NCI-H2196 treated with DMSO at 0.1 percent for 48 hours (cell line): ENCODE data around the gene HORMAD2.

Experiments
- DNase-seq: peaks from one replicate; lab custom pipeline; 2025; ENCODE audit not compliant: unreplicated experiment; lab: John Stamatoyannopoulos, UW

The HORMAD2 gene

GRCh38 chr22:30079952-30080533, at the start of gene HORMAD2:
Gene HORMAD2 (plus strand): TSS chr22:30080464. CDS start chr22:30093953, 13,489 bp downstream.
- DNase-seq: no peak

- DNase-seq: no peak
These were observed 48.9 kb upstream of the HORMAD2 start for GRCh38 chr22:30031328-30031727.

- no peak for DNase-seq
These were observed 48.4 kb upstream of the HORMAD2 start for GRCh38 chr22:30031764-30032455.

DNA sequence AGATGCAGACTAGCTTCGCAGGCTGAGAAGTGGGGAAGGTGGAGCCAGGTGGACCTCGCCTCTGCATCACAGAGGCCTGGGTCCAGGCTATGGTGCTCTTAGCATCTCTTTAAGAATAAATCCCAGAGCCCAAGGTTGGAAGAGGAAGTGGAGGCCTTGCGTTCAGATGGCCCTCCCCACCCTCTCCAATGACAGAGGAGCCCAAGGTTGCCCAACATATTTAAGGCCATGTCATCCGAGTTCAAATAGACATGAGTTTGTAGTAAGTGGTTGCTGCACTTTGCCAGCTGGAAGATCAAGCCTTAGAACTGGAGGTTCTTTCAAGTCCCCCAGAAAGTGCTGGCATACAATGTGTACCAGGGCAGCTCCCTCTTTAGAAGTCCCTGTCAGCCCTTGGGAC, 47.1 kb upstream of the HORMAD2 start:
- DNase-seq: no peak

DNA sequence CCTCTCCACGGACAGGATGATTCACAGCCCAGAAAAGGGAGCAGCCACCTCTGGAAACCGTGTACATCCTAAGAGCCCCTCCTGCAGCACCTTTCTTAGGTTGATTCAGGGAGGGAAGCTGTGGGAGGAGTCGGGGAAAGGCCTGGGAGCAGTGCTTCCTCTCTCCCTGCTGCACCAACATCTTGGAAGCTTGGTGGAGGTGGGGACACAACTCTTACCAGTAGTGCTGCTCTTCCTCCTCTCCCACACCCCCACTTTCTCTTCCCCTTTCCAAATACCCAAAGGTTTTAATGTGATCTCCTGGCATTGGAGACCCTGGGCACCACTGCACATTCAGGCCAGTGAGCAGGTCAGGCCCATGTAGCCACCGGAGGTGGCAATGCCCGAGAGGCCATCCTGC, 46.4 kb upstream of the HORMAD2 start:
- no peak for DNase-seq

GRCh38 chr22:30036656-30037055, 43.6 kb upstream of the HORMAD2 start:
- DNase-seq: no peak

DNA sequence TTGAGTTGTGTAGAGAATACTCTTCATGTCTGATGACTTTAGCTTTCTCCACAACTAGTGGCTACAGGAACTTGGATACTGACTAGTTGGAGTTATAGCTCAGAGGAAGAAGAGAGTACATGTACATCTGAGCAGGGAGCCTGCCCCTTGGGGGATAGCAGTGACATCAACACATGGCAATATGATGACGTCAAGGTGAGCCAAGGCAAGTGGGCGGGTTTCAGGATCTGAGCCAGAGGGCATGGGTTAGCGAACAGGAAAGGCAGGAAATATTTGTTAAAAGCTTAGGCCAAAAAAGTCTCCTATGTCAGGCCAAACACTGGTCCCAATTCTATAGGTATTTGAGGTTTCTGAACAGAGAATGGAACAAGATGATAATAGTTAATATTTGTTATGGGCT, 42.0 kb upstream of the HORMAD2 start:
- DNase-seq: no peak

- DNase-seq: no peak
These were observed 39.6 kb upstream of the HORMAD2 start for GRCh38 chr22:30040499-30041260.

- no peak for DNase-seq
These were observed 38.8 kb upstream of the HORMAD2 start for GRCh38 chr22:30041475-30041874.

DNA sequence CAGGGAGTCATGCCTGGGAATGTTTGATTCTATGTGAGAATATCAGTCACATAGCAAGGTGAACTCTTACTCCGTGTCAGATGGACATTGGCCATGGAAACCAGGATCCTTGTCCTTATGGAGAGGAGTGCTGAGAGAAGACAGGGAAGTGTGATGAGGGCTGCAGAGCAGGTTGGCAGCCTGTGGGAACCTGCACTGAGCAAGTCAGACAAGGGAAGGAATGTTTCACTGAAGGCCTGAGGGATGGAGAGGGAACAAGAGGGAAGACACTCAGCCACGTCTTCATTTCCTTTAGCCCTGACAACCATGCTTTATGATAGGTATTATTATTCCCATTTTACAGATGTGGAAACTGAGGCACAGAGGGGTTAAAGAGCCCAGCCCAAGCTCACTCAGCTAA, 38.4 kb upstream of the HORMAD2 start:
- no peak for DNase-seq

DNA sequence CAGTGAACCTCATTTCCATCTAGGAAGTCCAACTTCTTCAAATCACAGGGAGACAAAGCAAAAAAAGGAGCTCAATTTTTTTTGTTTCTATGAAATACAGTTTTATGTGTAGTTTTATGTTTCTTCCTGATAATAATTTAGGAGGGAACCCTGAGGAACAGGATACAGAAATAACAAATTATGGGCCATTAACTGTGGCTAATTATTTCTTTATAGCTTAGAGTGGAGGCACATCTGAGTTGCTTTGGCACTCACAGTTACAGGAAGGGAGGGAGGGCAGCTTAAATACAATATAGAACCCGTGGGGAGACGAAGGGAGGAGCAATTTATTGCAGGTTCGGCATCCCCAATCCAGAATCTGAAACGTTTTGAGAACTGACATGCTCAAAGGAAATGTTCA, 37.1 kb upstream of the HORMAD2 start:
- DNase-seq: no peak

- DNase-seq: no peak
These were observed 35.9 kb upstream of the HORMAD2 start for GRCh38 chr22:30044369-30044768.

DNA sequence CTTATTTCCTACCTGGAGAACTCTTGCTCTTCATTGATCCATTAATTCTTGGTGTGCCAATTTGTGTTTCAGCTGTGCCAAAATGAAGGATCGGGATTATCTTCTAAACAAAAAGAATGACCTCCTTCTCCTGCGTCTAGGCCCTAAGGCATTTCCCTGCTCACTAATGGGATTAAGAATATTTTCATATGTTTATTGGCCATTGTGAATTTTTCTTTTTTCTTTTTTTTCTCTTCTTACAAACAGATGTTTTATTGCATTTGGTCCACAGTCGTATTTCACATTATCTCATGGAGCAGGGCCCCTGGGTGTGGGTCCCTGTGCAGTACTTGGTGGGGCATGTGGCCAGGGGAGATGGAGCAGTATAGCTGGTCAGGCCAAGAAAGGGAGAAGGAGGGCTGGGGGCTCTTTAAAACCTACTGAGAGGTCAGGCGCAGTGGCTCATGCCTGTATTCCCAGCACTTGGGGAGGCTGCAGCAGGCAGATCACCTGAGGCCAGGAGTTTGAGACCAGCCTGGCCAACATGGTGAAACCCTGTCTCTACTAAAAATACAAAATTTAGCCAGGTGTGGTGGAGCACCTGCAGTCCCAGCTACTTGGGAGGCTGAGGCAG, 35.3 kb upstream of the HORMAD2 start:
- no peak for DNase-seq

GRCh38 chr22:30045494-30045887, 34.8 kb upstream of the HORMAD2 start:
- no peak for DNase-seq

GRCh38 chr22:30045901-30046715, 34.2 kb upstream of the HORMAD2 start:
- DNase-seq: no peak

GRCh38 chr22:30046716-30047363, 33.4 kb upstream of the HORMAD2 start:
- DNase-seq: no peak

- DNase-seq: no peak
These were observed 32.9 kb upstream of the HORMAD2 start for GRCh38 chr22:30047364-30047738.

GRCh38 chr22:30048681-30049080, 31.6 kb upstream of the HORMAD2 start:
- no peak for DNase-seq

GRCh38 chr22:30054067-30054763, 26.0 kb upstream of the HORMAD2 start:
- no peak for DNase-seq

GRCh38 chr22:30054764-30055069, 25.5 kb upstream of the HORMAD2 start:
- DNase-seq: no peak
